Measurements from ENCODE around the gene DPP10.

Gene DPP10

DNA sequence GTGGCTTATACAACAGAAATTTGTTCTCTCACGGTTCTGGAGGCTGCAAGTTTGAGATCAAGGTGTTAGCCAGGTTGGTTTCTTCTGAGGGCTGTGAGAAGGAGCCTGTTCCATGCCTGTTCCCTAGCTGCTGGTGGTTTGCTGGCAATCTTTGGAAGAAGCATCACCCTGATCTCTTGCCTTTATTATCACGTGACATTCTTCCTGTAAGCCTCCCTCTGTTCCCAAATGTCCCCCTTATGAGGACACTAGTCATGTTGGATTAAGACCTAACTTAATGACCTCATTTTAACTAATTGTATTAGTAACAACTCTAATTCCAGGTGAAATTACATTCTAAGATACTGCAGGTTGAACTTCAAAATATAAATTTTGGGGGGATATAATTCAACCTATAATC is 135.2 kb downstream of the DPP10 start:
- no peaks in the 10 kb centered on the region for H3K27me3 ChIP-seq (ENCODE audit: insufficient read depth, low read length, poor library complexity, severe bottlenecking)
- H3K9me2 ChIP-seq (replicated peaks; ENCODE audit: low read depth, low read length), result no peaks in the 10 kb centered on the region
- H3K4me1 ChIP-seq (ENCODE audit: insufficient read depth, low read length, poor library complexity, severe bottlenecking), result no peaks in the 10 kb centered on the region
- no peaks in the 10 kb centered on the region for H3K36me3 ChIP-seq (ENCODE audit: insufficient read depth, low read length)
- no peak overlapping the region for H3K4me2 ChIP-seq (ENCODE audit: low read depth, low read length, poor library complexity, severe bottlenecking)
- H3K9ac ChIP-seq (ENCODE audit: low read depth, low read length, poor library complexity, severe bottlenecking), result no peak overlapping the region
- no peak overlapping the region for H3K4me3 ChIP-seq (ENCODE audit: low read length, poor library complexity, severe bottlenecking)
- H4K20me1 ChIP-seq (ENCODE audit: insufficient read depth, low read length, poor library complexity, severe bottlenecking), result no peaks in the 10 kb centered on the region
- TF ChIP-seq CTCF (conservative IDR thresholded peaks at IDR 0.05; ENCODE audit: low read length) (no peak), EZH2phosphoT487 (IDR thresholded peaks at IDR 0.05; ENCODE audit: borderline replicate concordance) (no peak)
- H3F3A ChIP-seq (ENCODE audit: low read depth), result no peaks in the 10 kb centered on the region
- H2AFZ ChIP-seq (ENCODE audit: low read length), result no peak overlapping the region
- H3K79me2 ChIP-seq (ENCODE audit: insufficient read depth, low read length), result no peaks in the 10 kb centered on the region
- H3K9me3 ChIP-seq (ENCODE audit: insufficient read depth, low read depth, low read length), result no peaks in the 10 kb centered on the region

- Histone ChIP-seq H3F3A (ENCODE audit: low read depth) (no peaks in the 10 kb centered on the region), H3K9me2 (replicated peaks; ENCODE audit: low read depth, low read length) (no peaks in the 10 kb centered on the region), H3K79me2 (ENCODE audit: insufficient read depth, low read length) (no peaks in the 10 kb centered on the region), H4K20me1 (ENCODE audit: insufficient read depth, low read length, poor library complexity, severe bottlenecking) (no peaks in the 10 kb centered on the region), H2AFZ (ENCODE audit: low read length) (no peak overlapping the region), H3K9me3 (ENCODE audit: insufficient read depth, low read depth, low read length) (no peaks in the 10 kb centered on the region), H3K4me3 (ENCODE audit: low read length, poor library complexity, severe bottlenecking) (no peak overlapping the region), H3K27me3 (ENCODE audit: insufficient read depth, low read length, poor library complexity, severe bottlenecking) (no peaks in the 10 kb centered on the region), H3K4me2 (ENCODE audit: low read depth, low read length, poor library complexity, severe bottlenecking) (no peak overlapping the region), H3K9ac (ENCODE audit: low read depth, low read length, poor library complexity, severe bottlenecking) (no peak overlapping the region), H3K4me1 (ENCODE audit: insufficient read depth, low read length, poor library complexity, severe bottlenecking) (no peaks in the 10 kb centered on the region), H3K36me3 (ENCODE audit: insufficient read depth, low read length) (no peaks in the 10 kb centered on the region)
- no peak for TF ChIP-seq CTCF (conservative IDR thresholded peaks at IDR 0.05; ENCODE audit: low read length)
- no peak for TF ChIP-seq EZH2phosphoT487 (IDR thresholded peaks at IDR 0.05; ENCODE audit: borderline replicate concordance)
Measured at GRCh38 chr2:114579542-114579941, 137.1 kb downstream of the DPP10 start.

- TF ChIP-seq EZH2phosphoT487 (IDR thresholded peaks at IDR 0.05; ENCODE audit: borderline replicate concordance) (no peak), CTCF (conservative IDR thresholded peaks at IDR 0.05; ENCODE audit: low read length) (no peak)
- Histone ChIP-seq H3K79me2 (ENCODE audit: insufficient read depth, low read length) (no peaks in the 10 kb centered on the region), H2AFZ (ENCODE audit: low read length) (no peak overlapping the region), H4K20me1 (ENCODE audit: insufficient read depth, low read length, poor library complexity, severe bottlenecking) (no peaks in the 10 kb centered on the region), H3K9me2 (replicated peaks; ENCODE audit: low read depth, low read length) (no peaks in the 10 kb centered on the region), H3K4me1 (ENCODE audit: insufficient read depth, low read length, poor library complexity, severe bottlenecking) (no peaks in the 10 kb centered on the region), H3K4me2 (ENCODE audit: low read depth, low read length, poor library complexity, severe bottlenecking) (no peak overlapping the region), H3F3A (ENCODE audit: low read depth) (no peaks in the 10 kb centered on the region), H3K9ac (ENCODE audit: low read depth, low read length, poor library complexity, severe bottlenecking) (no peak overlapping the region), H3K4me3 (ENCODE audit: low read length, poor library complexity, severe bottlenecking) (no peak overlapping the region), H3K9me3 (ENCODE audit: insufficient read depth, low read depth, low read length) (no peaks in the 10 kb centered on the region), H3K36me3 (ENCODE audit: insufficient read depth, low read length) (no peaks in the 10 kb centered on the region), H3K27me3 (ENCODE audit: insufficient read depth, low read length, poor library complexity, severe bottlenecking) (no peaks in the 10 kb centered on the region)
Measured at GRCh38 chr2:114580691-114581090, 138.2 kb downstream of the DPP10 start.
